Measurements from ENCODE around the gene HSD17B12.

DNA sequence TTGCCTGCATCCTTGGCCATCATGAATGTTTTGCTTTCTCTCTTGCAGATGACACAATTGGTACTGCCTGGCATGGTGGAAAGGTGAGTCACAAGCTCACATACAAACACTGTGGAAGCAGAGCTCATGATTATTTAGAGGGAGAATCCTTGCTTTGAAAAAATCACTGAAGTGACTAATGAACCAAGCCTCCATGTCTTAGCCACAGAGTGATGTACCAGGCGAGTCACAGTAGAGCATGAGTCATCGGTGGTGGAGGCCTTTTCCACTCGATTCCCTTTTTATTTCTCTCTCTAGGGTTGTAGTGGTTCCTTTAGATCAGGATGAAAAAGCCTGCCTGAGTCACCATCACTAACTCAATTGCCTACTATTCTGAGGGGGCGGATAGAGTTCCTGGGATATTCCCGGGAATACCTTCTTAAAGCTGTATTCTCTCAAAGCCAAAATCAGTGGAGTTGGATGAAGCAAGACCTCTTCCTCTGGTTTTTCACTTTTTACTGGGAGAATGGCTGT is 150.4 kb downstream of the HSD17B12 start:
- TF ChIP-seq, protein P1, sequence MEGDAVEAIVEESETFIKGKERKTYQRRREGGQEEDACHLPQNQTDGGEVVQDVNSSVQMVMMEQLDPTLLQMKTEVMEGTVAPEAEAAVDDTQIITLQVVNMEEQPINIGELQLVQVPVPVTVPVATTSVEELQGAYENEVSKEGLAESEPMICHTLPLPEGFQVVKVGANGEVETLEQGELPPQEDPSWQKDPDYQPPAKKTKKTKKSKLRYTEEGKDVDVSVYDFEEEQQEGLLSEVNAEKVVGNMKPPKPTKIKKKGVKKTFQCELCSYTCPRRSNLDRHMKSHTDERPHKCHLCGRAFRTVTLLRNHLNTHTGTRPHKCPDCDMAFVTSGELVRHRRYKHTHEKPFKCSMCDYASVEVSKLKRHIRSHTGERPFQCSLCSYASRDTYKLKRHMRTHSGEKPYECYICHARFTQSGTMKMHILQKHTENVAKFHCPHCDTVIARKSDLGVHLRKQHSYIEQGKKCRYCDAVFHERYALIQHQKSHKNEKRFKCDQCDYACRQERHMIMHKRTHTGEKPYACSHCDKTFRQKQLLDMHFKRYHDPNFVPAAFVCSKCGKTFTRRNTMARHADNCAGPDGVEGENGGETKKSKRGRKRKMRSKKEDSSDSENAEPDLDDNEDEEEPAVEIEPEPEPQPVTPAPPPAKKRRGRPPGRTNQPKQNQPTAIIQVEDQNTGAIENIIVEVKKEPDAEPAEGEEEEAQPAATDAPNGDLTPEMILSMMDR (conservative IDR thresholded peaks at IDR 0.05), result no peak
- TF ChIP-seq EZH2 (IDR thresholded peaks at IDR 0.05; ENCODE audit: low read depth), result no peak

Data from PC-9 (cell line).